IPS-20b (cell line): ENCODE measurements around the gene RAD51B.

Experiments used
- H3K27ac ChIP-seq: one replicate; pipeline ENCODE4 v1.5.1; 2013; ENCODE audit warnings: low read length
- H3K27me3 ChIP-seq: 2 replicates; pipeline ENCODE4 v1.6.1; 2013; ENCODE audit warnings: mild to moderate bottlenecking, low read length, inconsistent platforms; ENCODE audit not compliant: insufficient read depth
- H3K36me3 ChIP-seq: 2 replicates; pipeline ENCODE4 v1.6.1; 2013; ENCODE audit warnings: low read depth, mild to moderate bottlenecking, inconsistent platforms, low read length, moderate library complexity; ENCODE audit not compliant: insufficient read depth
- H3K4me1 ChIP-seq: 2 replicates; pipeline ENCODE4 v1.6.1; 2013; ENCODE audit warnings: mild to moderate bottlenecking, control low read depth, inconsistent platforms, low read length, moderate library complexity; ENCODE audit not compliant: insufficient read depth
- H3K4me3 ChIP-seq: 2 replicates; pipeline ENCODE4 v1.5.1; 2013; ENCODE audit warnings: mild to moderate bottlenecking, low read length, inconsistent platforms
- H3K9ac ChIP-seq: 2 replicates; pipeline ENCODE4 v1.6.1; 2013; ENCODE audit warnings: low read depth, mild to moderate bottlenecking, inconsistent platforms, low read length, moderate library complexity
- H3K9me3 ChIP-seq: 2 replicates; pipeline ENCODE4 v1.6.1; 2013; ENCODE audit warnings: mild to moderate bottlenecking, low read depth, low read length, inconsistent platforms; ENCODE audit not compliant: insufficient read depth

The RAD51B gene

DNA sequence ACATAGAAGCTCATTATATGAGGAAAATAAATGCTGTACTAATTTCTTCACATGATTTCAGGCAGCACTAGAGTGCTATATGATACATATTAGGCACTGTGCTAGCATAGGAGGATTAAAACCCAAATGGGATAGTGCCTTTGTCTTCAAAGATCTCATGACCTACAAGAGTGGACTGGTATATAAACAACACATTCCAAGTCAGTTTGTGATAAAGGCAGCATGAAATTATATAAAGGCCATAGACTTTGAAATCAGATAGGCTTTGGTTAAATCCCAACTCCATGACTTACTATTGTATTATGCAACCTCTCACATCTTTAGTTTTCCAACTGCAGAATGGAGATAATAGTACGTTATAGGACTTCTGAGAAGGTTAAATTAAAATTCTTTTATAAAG is 179.7 kb downstream of the RAD51B start:
- Histone ChIP-seq H3K9me3 (no peaks in the 10 kb centered on the region), H3K4me3 (no peak overlapping the region), H3K9ac (no peak overlapping the region), H3K27me3 (no peaks in the 10 kb centered on the region), H3K27ac (no peak overlapping the region), H3K36me3 (no peaks in the 10 kb centered on the region), H3K4me1 (no peaks in the 10 kb centered on the region)

DNA sequence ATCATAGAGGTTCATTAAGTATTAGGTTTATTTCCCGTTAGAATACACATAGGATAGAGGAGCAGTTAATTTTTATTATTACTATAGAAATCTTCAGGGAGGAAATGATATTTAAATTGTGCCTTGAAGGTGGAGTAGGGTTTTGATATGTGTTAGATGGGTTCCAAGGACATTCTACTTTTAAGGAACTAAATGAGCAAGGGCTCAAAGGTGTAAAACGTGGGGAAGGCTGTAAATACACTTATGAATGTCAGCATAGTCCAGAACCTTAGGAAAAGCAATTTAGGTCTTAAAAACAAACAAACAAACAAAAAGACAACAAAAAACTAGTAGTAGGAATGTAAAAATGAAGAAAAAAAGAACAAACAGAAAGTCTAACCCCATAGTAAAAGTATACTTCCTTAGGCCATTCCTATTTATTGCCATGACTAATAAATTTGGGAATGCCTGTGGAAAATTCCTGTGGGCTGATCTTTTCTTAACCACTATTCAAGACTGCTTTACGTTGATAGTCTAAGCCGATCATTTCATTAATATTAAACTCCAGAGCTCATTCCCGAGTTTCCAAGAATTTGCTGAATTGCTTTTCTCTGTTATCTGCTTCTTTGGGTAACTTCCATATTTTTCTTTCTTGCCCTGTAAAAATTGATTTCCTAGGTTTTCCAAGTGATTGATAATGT is 180.3 kb downstream of the RAD51B start:
- Histone ChIP-seq H3K9ac (no peak overlapping the region), H3K4me1 (no peaks in the 10 kb centered on the region), H3K27me3 (no peaks in the 10 kb centered on the region), H3K9me3 (no peaks in the 10 kb centered on the region), H3K4me3 (no peak overlapping the region), H3K36me3 (no peaks in the 10 kb centered on the region), H3K27ac (no peak overlapping the region)

DNA sequence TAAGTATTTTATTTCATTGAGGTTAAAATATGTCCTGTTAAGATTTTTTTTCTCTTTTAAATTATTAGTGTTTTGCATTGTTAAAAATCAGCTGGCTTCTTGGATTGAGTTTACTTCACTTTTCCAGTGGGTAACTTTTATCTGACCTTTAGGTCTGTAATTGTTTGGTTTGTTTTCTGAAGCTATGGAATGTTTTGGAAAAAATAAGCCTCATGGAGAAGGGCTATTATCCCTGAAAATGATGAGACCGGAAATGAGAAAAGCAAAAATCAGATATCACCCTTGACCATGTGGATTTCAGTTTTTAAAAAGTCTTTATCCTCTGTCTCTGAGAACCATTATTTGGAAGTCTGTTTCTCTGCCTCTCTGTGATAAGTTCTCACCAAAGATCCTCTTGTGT is 180.9 kb downstream of the RAD51B start:
- no peak overlapping the region for H3K9ac ChIP-seq
- H3K9me3 ChIP-seq = no peaks in the 10 kb centered on the region
- H3K27ac ChIP-seq = no peak overlapping the region
- no peaks in the 10 kb centered on the region for H3K4me1 ChIP-seq
- H3K4me3 ChIP-seq = no peak overlapping the region
- H3K27me3 ChIP-seq = no peaks in the 10 kb centered on the region
- no peaks in the 10 kb centered on the region for H3K36me3 ChIP-seq

DNA sequence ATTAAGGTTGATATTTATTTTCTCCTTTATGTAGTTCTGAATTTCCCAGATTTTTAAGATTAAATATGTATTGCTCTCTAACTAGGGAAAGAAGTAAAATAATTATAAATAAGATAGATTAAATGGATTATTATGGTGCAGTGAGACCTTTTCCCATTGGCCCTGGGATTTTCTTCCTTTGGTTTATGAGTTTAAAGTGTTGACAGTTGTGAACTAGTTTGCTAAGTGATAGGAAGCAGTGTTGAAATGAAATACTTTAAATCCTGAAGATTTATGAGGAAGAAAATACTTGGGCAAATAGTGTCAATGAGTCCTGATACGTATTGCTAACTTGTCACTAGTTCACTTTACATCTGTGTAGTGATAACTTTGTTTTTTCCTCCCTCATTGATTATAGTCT is 188.9 kb downstream of the RAD51B start:
- H3K4me3 ChIP-seq = no peak overlapping the region
- no peak overlapping the region for H3K27ac ChIP-seq
- no peak overlapping the region for H3K9ac ChIP-seq
- no peaks in the 10 kb centered on the region for H3K4me1 ChIP-seq
- H3K27me3 ChIP-seq = no peaks in the 10 kb centered on the region
- no peaks in the 10 kb centered on the region for H3K36me3 ChIP-seq
- H3K9me3 ChIP-seq = no peaks in the 10 kb centered on the region

DNA sequence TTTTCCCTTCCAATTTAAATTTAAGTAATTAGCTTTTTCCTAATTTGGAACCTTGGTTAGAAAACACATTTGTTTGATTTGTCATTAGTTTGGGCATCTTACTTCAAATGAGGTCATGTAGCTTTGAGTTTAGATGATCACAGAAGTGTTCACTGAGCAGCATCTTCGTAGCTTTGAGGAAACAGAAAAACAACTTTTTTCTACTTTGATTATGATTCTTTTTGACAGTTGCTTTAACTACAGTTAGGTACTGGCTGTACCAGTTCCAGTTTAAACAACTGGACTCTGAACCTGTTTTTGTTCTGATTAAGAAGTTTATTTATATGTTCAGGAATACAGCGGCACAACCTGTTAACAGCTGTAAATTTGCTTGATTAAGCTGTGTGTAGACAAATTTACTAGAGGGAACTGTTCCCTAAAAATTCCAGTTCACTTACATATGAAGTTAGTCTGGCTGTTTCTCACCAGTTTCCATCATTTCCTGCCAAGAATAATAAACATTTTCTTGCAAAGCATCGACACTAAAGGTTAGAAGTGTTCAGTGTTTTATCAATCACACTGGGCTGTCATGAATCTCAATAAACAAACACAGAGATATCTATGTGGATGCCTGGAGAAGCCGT is 191.9 kb downstream of the RAD51B start:
- no peaks in the 10 kb centered on the region for H3K27me3 ChIP-seq
- H3K9me3 ChIP-seq = no peaks in the 10 kb centered on the region; the same call in 1 of the 2 replicates
- H3K36me3 ChIP-seq = no peaks in the 10 kb centered on the region
- H3K9ac ChIP-seq = no peak overlapping the region
- H3K4me1 ChIP-seq = no peaks in the 10 kb centered on the region
- H3K27ac ChIP-seq = no peak overlapping the region
- no peak overlapping the region for H3K4me3 ChIP-seq

DNA sequence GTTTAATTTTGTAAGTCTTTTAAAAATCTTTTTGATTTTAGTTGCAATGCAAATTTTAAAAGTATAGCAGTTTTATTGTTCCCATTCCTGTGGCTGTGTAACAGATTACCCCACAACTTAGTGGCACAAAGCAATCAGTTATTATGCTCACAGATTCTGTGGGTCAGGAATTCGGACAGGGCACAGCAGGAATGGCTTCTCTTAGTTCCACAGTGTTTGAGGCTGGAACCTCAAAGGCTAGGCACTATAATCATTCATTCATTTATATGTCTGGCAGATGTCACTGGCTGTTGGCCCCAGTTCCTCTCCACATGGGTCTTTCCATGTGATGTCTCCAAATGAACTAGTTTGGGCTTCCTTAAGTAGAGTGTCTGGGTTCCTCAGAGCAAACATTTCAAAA is 193.3 kb downstream of the RAD51B start:
- no peak overlapping the region for H3K27ac ChIP-seq
- H3K4me1 ChIP-seq = no peaks in the 10 kb centered on the region
- H3K36me3 ChIP-seq = no peaks in the 10 kb centered on the region
- H3K9me3 ChIP-seq = no peaks in the 10 kb centered on the region; the same call in 1 of the 2 replicates
- H3K27me3 ChIP-seq = no peaks in the 10 kb centered on the region
- H3K4me3 ChIP-seq = no peak overlapping the region
- H3K9ac ChIP-seq = no peak overlapping the region

DNA sequence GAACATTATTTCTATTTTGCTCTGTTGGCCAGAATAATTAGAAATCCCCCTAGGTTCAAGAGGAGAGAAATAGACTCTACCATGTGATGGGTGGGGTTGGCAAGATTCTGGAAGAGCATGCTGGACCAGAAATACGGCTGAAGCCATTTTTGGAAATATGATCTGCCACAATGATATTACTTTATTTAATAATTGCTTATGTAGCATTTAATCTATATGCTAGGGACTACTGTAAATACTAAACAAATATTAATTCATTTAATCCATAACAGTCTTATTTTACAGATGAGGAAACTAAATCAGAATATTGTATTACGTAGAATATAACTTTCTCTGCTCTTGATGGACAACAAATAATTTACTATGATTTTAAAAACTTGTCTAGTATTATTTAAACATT is 193.7 kb downstream of the RAD51B start:
- Histone ChIP-seq H3K4me1 (no peaks in the 10 kb centered on the region), H3K36me3 (no peaks in the 10 kb centered on the region), H3K9ac (no peak overlapping the region), H3K9me3 (no peaks in the 10 kb centered on the region; the same call in 1 of the 2 replicates), H3K27me3 (no peaks in the 10 kb centered on the region), H3K27ac (no peak overlapping the region), H3K4me3 (no peak overlapping the region)

DNA sequence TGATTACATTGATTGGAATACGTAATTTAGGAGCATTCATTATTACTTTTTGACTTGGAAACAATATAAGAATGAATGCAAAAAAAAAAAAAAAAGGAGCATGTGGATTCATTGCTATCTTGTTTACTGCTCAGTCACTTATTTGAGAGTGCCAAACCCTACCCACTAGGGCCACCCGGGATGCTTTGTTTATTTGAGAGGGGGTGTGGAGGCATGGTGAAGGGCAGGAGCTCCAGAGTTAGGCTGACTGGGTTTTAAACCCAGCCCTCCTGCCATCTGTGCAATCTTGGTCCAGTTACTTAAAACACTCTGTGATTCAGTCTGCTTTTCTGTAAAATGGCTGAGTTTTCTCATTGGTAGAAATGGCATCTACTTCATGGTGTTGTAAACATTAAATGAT is 195.2 kb downstream of the RAD51B start:
- Histone ChIP-seq H3K36me3 (no peaks in the 10 kb centered on the region), H3K9me3 (no peaks in the 10 kb centered on the region; the same call in 1 of the 2 replicates), H3K4me1 (no peaks in the 10 kb centered on the region), H3K27ac (no peak overlapping the region), H3K9ac (no peak overlapping the region), H3K27me3 (no peaks in the 10 kb centered on the region), H3K4me3 (no peak overlapping the region)

DNA sequence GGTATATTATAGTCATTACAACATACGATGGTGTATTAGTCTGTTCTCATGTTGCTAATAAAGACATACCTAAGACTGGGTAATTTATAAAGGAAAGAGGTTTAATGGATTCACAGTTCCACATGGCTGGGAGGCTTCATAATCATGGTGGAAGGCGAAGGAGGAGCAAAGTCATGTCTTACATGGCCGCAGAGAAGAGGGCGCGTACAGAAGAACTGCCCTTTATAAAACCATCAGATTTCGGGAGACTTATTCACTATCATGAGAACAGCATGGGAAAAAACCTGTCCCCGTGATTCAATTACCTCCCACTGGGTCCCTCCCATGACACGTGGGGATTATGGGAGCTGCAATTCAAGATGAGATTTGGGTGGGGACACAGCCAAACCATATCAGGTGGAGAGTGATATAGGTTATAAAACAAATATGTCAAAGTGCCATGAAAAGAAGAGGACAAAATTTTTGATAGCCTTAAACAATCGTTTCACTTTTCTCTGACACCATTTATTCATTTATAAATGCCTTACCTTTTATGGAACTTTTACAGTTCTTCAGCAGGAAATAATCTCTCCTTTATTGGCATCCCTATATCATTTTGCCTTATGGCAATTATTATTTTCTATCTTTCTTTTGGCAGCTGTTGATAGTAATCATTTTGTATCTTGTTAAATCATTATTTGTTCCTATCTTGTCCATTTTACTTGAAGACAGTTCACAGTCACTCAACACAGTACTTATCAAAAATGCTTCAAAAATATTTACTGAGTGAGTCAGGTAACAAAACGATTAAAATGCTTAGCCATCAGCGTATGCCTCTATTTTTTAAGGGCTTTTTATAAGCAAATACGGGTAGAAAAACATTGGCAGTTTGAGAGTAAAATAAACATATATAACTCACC is 196.0 kb downstream of the RAD51B start:
- Histone ChIP-seq H3K4me1 (no peaks in the 10 kb centered on the region), H3K4me3 (no peak overlapping the region), H3K27ac (no peak overlapping the region), H3K9ac (no peak overlapping the region), H3K36me3 (no peaks in the 10 kb centered on the region), H3K27me3 (no peaks in the 10 kb centered on the region), H3K9me3 (no peaks in the 10 kb centered on the region; the same call in 1 of the 2 replicates)

DNA sequence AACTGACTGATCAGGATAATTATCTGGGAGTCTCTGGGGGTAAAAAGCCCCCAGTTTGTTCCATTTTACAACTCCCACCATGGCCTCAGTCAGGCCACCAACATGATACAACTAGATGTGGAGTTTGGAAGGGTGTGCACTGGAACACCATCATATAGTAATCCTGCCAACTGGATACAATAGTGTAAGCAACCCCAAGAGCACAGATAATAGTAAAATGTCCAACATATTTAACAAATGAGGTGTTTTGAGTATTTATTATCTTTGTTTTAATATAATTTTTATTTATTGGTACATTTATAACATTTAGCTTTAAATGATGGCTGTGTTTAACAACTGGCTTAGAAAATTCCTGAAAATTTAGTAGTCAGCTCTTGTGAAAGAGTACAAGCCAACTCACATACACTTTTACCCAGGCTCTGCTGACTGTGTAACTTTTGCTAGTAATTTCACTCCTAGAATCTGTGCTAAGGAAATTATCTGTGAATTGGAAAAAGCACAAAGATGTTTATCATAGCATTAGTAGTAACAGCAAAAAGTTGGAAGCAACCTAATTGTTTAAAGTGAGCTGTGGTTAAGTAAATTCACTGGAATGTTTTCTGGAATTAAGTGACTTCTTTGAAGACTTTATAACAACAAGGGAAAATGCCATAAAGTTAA is 196.8 kb downstream of the RAD51B start:
- no peaks in the 10 kb centered on the region; the same call in 1 of the 2 replicates for H3K9me3 ChIP-seq
- no peak overlapping the region for H3K27ac ChIP-seq
- H3K4me3 ChIP-seq = no peak overlapping the region
- no peaks in the 10 kb centered on the region for H3K27me3 ChIP-seq
- peaks cover 5% of the 10 kb centered on the region; the same call in 1 of the 2 replicates for H3K4me1 ChIP-seq
- H3K9ac ChIP-seq = no peak overlapping the region
- H3K36me3 ChIP-seq = no peaks in the 10 kb centered on the region

DNA sequence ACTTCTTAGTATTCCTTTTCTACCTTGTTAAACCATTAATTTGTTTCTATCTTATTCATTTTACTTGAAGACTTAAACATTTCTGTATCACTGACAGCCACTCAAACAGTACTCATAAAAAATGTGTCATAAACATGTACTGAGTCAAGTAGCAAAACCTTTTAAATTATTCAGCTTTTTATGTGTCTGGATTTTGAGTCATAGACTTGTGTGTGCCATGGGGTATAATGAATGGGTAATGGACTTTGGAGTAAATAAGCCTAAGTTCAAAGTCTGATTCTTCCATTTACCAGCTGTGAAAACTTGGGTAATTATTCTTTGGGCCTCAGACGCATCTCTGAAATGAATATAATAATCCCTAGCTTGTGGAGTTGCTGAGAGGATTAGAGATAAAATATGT is 199.0 kb downstream of the RAD51B start:
- H3K9ac ChIP-seq = no peak overlapping the region
- no peaks in the 10 kb centered on the region for H3K27me3 ChIP-seq
- no peaks in the 10 kb centered on the region for H3K36me3 ChIP-seq
- peaks cover 5% of the 10 kb centered on the region; the same call in 1 of the 2 replicates for H3K4me1 ChIP-seq
- no peak overlapping the region for H3K27ac ChIP-seq
- no peak overlapping the region for H3K4me3 ChIP-seq
- H3K9me3 ChIP-seq = no peaks in the 10 kb centered on the region; the same call in none of the 2 replicates
